Endothelial cell of umbilical vein (primary cell): ENCODE measurements around the gene LRRC14B.

Experiments
- CTCF ChIP-seq, 2 donors: IDR thresholded peaks; 1 replicate in 1 of 2; 2 replicates in 1 of 2; pipeline ENCODE4 v1.5.1; 2011; ENCODE audit warnings: low read length in 2 of 2, mild to moderate bottlenecking in 2 of 2, moderate library complexity in 2 of 2, control low read depth in 1 of 2, inconsistent platforms in 1 of 2, low read depth in 1 of 2; ENCODE audit not compliant: insufficient read depth in 1 of 2; ENCODE audit errors: extremely low read depth in 1 of 2
- EZH2 ChIP-seq: IDR thresholded peaks from 2 replicates; pipeline ENCODE4 v1.6.1; 2012; ENCODE audit warnings: borderline replicate concordance, low read depth, mild to moderate bottlenecking, moderate library complexity, low read length, inconsistent platforms; ENCODE audit not compliant: severe bottlenecking
- GATA2 ChIP-seq: IDR thresholded peaks from 2 replicates; pipeline ENCODE4 v1.7.0; 2011; ENCODE audit warnings: low read depth, mild to moderate bottlenecking, moderate library complexity, mixed read lengths, low read length; ENCODE audit not compliant: insufficient read length, insufficient read depth
- JUN ChIP-seq: IDR thresholded peaks from 2 replicates; pipeline ENCODE4 v1.6.1; 2011; ENCODE audit warnings: borderline replicate concordance, low read depth; ENCODE audit not compliant: insufficient read length, insufficient read depth
- MYC ChIP-seq: IDR thresholded peaks from one replicate; pipeline ENCODE4 v1.6.1; 2011; ENCODE audit warnings: mild to moderate bottlenecking, low read depth, low read length
- POLR2AphosphoS5 ChIP-seq: IDR thresholded peaks from 2 replicates; pipeline ENCODE4 v1.6.1; 2012; ENCODE audit warnings: low read depth, mild to moderate bottlenecking, control low read depth, low read length, moderate library complexity; ENCODE audit not compliant: insufficient read depth

GRCh38 chr5:179401-179800 is 11.9 kb upstream of the LRRC14B start:
- TF ChIP-seq POLR2AphosphoS5 (no peak), MYC (no peak), EZH2 (no peak), CTCF (IDR thresholded peaks at IDR 0.05; ENCODE audit: extremely low read depth in 1 of 2, insufficient read depth in 1 of 2, low read depth in 1 of 2, low read length in 2 of 2) (no peak), GATA2 (no peak), JUN (no peak)
